GM19455 (cell line): ENCODE results near the gene GPR3.
A peak's percentile ranks its signal among the peaks of the same experiment; 100 is the strongest.

Source experiments
- ATAC-seq: cut with Tn5 transposase; IDR thresholded peaks from one replicate; pipeline ENCODE4 v1.9.1; 2021; ENCODE audit not compliant: unreplicated experiment

Gene GPR3

DNA sequence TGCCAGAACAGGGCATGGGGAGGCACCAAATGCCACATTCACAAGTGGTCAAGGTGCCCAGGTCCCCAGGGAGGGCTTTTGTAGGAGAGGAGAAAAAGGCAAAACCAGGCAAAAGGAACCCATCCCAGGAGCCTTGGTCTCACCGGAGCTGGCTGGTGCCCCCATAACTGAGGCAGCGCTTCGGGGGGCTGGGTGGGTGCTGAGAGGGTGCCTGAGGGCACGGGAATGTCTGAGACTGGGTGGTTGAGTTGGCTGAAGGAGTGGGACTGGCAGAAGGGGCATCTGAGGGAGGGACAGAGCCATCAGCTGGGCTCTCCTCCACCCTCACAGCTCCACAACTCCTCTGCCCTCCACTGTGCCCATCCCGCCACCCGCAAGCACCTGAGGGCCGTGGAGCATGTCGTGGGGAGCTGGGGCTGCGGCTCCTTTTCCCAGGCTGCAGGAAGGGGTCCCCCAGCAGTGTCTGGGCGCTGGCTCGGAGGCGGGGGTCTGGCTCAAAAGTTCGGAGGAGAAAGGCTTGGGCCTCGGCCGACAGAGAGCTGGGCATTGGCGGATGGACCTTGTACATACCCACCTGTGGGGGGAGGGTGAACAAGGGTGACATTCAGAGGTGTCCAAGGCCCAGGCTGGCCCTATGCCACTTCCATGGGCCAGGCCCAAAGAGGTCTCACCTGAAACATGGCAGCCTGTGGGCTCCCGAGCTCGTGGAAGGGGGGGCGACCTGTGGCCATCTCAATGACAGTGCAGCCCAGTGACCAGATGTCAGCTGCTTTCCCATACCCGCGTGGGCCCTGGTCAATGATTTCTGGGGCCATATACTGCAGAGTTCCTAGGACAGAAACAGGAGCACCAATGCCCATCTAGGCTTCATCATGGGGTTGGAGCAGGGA, 34.1 kb upstream of the GPR3 start:
- no peak for ATAC-seq

DNA sequence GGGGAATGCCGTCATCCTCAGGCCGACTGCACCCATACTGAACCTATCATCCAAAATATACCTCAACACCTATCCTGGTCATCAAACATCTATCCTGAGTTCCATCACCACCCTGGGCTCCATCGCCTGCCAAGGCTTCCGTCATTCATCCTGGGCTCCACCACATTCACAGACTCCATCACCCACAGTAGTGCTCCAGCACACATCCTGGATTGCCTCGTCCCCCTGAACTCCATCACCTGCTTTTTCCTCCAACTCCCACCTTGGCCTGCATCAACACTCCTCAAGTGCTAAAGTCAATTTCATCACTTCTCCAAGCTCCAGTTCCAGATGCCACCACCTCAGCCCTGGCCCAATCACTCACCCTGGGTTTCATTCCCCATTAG, 33.5 kb upstream of the GPR3 start:
- ATAC-seq, result no peak

DNA sequence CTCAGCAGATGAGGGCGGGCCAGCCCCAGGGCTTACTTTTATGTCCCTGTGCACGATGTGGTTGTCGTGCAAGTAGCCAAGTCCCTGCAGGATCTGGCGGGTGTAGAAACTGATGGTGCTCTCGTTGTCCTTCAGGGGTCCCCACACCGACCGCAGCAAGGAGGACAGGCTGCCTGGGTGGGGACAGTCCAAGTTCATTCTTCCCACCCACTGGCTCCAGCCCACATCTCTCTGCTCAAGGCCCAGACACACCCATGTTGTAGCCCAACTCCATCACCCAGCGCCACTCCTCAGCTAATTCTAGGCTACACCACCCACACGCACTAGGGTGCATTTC, 32.6 kb upstream of the GPR3 start:
- no peak for ATAC-seq

DNA sequence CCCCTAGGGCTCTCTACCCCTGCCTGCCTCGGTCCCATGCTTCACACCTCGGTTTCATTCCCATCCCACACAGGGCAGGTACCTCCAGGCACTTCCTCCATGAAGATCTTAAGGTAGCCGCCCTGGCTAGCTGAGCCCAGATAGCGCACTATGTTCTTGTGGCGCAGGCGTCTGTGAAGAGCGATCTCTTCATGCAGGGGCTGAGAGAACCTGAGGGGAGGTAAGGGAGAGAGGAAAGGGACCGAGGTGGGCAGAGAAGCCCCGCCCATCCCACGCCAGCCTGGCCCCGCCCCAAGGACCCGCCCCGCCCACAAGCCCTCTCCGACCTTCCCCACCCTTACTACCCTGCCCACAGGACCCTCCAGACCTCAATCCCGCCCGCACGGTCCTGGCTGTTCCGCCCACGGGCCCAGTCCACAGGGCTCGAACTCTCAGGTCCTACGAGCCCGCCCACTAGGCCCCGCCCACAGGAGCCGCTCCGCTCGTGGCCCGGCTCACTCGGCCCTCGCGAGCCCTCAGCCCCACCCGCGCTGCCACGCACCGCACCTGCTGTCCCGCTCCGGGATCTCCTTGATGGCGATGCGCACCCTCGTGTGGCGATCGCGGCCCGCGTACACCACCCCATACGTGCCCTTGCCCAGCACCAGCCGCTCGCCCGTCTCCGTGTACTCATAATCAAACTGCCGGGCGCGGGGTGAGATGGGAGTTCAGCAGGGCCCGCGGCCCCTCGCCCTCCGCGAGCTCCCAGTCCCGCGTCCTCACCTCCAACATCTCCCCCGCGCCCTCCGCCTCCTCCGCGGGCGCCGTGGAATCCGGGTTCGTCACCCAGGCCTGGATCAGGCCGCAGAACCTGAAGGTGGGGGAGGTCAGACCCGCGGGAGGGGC, 32.0 kb upstream of the GPR3 start:
- ATAC-seq, result no peak

DNA sequence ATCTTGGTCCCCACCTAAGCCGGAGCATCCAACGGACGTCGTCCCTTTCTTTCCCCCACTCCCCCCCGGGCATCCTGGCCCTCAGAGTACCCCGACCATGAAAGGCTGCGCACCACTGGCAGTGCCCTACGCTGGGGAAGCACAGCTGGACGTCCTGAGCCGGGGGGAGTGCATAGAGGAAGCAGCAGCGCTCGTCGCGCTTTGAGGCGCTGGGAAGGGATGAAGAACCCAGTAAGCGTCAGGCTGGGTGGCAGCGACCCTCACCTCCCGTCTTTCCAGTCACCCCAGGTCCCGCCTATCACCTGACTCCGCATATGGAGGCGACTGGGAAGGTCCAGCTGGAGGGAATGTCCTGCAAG, 31.4 kb upstream of the GPR3 start:
- ATAC-seq, result no peak

DNA sequence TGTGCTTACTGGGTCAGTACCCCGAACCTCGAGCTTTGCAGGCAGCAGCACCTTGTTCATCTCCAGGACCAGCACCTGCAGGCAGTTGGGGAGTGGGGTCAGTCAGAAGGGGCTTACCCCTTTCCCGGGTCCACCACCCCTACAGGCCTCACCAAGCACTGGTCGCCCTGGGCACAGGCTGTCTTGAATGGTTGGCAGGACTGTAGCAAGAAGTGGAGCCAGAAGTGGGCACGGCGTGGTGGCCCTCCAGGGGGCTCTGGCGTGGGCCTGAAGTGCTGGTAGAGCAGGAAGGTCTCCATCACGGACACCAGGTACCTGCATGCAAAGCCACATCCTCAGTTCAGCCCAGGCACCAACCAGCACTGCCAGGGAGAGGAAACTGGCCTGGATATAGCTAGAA, 30.9 kb upstream of the GPR3 start:
- ATAC-seq, result no peak

DNA sequence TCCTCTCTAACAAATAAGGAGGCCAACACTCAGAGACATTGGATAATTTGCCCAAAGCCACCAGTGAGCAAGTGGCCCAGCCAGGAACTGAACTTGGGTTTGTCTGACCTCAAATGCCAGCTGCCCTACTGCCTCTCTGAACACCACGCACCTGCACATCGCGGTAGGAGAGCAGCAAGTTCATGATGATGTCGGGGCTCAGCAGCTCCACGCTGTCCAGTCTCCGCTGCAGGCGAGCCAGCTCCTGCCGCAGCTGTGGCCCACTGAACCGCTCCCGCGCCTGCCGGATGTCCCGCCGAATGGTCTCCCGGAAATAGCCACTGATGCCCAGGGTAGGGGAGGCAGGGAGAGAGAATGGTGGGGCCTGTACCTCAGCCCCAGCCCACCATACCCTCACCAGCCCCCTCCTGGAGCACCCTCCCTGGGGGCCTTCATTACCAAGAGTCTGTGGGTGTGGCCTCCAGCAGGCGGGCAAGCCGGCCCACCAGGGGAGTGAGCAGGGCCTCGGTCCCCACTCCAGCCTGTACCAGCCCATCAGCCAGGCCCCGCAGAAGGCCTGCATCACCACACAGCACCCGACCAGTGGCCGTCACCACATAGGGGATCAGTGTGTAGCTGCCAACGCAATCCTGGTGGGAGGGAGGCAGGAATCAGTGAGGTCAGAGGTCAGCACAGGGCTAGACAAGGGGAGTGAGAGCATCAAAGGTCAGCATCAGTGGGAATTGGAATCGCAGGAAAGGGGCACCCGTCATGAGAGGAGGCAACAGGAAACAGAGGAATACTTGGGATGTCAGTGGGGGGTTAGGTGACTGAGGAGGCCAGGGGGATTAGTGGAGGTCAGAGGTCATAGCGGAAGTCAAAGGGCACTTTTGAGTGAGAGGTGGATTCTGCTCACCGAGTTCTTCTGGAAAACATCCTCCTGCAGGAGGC, 28.4 kb upstream of the GPR3 start:
- ATAC-seq, result no peak

DNA sequence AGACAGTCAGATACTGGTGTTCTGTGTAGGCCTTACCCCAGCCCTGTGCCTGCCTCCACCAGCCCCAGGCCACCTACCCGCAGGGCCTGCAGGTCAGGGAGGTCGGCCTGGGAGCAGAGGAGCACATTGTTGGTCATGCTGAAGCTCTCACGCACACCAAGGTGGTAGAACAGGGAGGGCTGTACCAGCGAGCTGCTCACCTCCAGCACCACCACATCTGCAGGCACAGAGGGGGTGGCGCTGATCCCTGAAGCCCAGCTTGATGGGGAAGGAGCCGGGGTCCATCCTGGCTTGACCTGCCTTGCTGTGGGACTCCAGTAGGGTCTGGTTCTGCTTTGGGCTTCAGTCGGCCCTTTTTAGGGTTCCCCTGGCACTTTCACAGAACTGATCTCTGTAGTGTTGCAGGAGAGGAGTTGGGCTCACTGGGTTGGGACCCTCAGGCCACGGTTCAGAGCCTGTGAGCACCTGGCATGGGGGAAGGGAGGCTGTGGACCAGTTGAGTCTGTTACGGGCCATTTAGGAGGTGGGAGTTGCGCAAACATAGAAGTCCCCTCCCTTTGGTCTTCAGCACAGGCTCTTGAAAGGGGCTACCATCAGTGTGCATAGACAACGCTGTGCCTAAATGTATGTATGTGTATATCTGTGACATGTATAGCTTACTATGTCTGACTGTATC, 27.6 kb upstream of the GPR3 start:
- ATAC-seq, result peak; percentile 12

DNA sequence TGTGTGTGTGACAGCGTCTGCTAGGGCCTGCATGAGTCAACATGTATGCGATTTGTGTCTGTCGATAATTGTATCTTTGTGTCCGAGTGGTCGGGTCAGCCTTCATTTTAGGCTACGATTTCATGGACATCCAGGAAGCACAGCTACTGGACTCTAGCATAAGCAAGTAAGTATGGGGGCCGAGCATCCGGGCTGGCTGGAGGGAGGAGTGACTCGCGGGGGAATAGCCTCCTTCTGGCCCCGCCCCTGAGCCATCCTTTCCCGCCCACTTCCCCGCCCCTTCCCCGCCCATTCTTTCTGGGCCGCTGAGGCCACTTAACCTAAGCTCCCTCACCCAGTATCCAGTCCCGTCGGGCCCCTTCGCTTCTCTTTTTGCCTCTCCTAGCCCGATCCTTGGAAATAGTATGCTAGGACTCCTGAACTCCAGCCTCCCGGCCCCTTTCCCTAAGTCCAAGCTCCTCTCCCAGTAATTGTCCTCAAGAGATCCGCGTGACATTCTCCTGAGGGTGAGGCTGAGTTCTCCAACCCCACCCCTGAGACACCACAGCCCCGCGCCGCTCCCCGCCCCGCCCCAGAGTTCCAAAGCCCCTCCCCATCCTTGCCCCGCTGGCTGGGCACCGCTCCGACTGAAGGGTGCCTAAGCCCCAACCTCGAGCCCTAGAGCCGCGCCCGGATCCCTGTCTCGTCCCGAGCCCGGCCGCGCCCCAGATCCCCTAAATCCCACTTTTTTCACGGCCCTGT, 26.9 kb upstream of the GPR3 start:
- ATAC-seq, result peak; percentile 43

DNA sequence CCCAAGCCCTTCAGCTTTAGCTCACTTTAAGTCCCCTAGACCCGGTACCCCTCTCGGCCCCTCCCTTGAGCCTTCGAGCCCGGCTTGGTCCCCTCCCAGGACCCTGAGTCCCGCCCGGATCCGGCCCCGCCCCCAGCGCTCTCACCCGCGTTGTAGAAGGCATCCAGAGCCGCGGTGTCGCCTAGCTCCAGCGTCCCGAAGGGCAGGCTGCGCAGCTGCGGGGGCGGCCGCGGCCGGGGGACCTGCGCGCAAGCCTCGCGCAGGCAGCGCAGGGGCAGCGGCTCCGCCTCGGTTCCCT, 26.4 kb upstream of the GPR3 start:
- ATAC-seq, result peak; percentile 33

DNA sequence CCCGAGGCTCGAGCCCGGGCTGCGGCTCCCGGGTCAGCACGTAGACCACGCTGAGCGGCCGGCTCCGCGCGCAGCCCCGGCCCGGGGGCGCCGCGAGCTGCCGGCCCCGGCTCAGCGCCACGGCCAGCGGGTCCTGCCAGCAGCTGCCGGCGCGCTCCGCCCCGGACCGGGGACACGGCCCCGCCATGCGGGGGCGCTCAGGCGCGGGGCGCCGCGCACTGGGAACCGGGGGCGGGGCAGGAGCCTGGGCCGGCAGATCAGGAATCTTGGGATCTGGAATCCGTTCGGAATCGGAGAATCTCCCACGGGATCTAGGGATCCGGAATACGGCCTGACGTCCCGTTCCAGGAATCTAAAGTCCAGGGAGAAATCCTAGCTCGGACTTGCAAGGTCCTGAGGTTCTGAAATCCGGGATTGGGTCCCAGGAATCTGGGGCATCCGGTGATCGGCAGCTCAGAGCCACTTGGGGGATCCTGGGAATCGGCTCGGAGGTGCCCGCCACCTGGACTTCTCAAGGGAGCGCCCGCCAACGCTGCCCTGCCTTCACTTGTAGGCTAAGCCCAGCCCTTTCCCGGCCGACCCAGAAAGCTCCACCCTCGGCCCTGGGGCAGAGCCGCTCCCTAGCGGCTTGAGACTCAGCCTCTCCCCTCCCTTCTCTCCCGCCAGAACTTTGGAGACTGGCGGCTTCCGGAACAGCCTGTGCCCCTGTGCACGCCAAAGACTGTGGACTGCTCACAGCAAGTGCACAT, 25.8 kb upstream of the GPR3 start, which contains the start of gene MAP3K6:
Gene MAP3K6 (minus strand): TSS at position 551 of the 749 bp plus-strand sequence. CDS start 364 bp downstream, at position 187.
- peak; percentile 32 for ATAC-seq

DNA sequence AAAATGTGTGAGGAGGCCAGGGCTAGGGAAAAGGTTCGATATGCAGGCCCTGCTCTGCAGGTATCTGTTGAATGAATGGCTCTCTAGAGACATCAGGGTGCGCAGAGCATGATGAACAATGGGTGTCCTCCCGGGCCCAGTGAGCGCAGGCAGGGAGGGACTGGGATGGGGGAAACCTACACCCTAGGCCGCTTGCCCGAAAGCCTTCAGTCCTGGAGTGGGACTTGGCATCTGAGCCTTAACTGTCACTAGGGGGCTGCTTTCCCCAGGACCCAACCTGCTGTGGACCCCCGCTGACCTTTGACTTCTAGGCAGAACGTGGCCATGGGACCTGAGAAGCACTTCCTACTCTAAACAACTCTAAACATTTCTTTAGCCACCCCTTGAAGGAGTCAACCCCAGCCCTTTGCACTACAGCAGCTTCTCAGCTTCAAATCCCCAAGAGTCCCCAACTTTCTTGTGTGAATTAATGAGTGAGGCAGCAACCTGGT, 25.2 kb upstream of the GPR3 start:
- no peak for ATAC-seq

DNA sequence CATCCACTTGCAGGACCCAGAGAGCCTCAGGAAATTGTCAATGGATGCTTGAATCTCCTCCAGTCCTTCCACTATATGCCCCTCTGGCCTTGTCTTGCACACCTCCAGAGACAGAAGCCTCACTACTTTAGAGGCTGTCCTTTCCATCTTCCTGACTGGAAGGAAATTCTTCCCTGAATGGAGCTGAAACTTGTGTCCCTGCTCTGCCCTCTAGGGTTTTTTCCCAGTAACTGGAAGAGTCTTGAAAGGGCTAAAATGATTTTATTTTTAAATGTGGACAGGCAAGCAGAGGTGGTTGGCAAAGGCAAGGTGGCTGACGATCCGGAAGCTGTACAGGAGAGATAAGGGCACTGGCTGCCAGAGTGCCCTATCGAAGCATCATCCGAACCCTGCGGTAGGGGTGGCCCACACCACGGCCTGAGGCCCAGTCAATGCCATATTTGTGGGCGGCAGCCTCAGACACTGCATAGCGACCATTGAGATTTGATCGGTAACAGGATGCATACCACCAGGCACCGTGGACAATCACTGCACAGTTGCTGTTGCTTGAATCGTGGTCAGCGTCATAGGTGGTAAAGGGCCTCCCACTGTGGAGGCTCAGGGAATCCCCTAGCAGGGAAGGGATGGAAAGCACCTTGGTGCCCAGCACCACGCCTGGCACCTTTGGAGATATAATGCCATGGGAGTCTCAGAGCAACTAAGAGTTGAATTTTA, 23.4 kb upstream of the GPR3 start:
- no peak for ATAC-seq

DNA sequence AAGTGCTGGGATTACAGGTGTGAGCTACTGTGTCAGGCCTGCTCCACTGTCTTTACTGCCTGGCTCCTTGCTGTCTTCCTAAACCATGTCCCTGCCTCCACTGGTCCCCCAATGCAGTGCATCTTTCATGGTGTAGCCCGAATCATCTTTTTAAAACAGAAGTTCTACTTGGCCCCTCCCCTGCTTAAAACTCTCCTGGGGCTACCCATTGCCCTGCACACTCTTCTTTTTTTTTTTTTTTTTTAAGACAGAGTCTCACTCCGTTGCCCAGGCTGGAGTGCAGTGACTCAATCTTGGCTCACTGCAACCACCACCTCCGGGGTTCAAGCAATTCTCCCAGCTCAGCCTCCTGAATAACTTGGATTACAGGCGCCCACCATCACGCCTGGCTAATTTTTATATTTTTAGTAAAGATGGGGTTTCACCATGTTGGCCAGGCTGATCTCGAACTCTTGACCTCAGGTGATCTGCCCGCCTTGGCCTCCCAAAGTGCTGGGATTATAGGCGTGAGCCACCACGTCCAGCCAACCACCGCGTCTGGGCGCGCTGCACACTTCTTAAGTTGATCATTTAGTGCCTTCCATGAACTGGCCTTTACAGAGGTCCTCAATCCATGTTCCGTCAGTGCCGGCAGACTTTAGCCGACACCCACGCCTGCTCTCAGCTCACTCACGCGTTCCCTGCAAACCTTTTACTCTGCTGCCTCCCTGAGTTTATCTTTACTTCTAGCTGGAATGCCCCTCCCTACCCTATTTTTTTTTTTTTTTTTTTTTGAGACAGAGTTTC, 20.2 kb upstream of the GPR3 start:
- no peak for ATAC-seq

DNA sequence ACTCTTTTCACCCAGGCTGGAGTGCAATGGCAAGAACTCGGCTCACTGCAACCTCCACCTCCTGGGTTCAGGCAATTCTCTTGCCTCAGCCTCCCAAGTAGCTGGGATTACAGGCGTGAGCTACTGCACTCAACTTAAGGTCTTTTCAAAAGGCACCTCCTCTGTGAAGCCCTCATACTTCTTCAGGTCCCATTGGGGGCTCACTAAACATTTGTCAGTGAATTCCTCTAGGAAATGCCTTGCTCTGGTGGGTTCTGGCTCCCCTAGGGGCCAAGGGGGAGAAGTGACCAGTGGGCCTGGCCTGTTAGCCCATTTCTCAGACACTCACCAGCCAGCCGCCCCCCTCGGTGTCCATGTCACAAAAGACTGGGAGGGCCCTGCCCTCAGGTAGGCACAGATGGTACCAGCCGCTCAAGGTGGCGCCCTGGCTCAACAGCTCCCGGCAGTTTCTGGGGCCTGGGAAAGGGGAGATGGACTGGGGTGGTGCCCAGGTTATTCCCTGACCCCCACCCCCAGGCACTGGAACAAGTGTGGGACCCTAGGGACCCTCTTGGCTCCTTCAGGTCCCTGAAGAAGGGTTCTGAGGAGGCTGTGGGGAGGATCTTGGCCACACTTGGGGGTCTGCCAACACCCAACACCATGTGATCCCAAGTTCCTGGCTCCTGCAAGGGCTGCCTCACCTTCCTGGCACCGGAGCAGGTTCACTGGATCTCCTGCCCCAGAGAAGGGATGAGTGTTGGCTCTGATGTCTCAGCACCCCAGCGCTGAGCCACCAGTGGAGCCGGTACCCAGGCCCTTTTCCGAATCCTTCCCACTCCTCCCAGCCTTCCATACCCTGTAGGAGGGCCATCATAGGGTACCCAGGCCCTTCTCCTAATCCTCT, 19.4 kb upstream of the GPR3 start:
- ATAC-seq, result no peak

DNA sequence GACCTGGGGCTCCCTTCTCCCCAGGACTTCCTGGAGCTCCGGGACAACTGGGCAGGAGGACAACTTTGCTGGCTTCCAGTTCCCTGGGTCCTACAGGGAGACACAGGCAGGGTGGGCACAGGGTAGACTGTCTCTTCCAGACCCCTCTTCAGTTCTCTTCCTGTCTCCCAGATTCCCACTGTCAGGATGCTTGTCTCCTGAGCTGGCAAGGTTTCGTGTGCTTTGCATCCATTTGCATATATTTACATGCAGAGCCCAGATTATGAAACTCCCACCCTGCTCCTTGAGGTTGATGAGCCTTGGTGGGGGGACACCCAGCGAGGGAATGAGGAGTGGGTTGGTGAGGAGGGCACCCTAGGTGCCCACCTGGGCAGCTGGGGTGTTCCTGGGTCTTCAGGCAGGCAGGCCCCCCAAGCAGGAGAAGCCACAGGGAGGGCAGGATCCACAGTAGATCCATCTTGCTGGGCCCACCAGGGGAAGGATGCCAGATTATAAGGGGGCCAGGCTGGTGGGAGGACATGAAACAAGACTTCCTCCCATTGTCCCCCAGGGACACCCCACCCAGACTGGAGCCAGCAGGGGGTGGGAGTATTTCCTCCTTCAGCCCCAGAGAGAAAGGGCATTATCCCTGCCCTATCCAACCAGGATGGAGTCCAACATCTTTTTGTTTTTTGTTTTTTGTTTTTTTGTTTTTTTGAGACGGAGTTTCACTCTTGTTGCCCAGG, 17.9 kb upstream of the GPR3 start, which contains the start of gene FCN3:
Gene FCN3 (minus strand): TSS at position 463 of the 725 bp plus-strand sequence. CDS start 6 bp downstream, at position 457.
- ATAC-seq, result no peak
